ENCODE measurements around the gene LBX1.

LBX1 gene

DNA sequence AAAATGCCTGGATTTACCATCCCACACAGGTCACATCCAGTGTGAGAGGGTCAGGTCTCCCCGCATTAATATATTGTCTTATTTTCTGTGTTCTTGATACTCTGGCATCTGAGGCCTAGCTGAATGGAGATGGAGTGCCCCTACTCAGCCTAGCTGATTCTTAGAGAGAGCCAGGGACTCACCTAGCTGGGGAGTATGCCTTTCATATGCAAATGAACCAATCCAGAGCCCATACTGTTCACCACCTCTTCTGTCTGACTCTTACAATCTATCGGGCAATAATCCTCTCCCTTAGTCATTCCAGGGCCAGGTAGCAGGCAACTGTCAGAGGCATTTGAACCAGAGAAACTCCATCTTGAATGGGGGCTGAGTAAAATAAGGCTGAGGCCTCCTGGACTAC lies 46.3 kb downstream of the LBX1 start:
- Histone ChIP-seq H3K27me3 (ENCODE audit: control insufficient read depth in 1 of 2, insufficient read depth in 2 of 2, low read length in 2 of 2) (no peaks in the 10 kb centered on the region), H3K4me3 (ENCODE audit: low read depth in 1 of 2, low read length in 2 of 2) (no peak overlapping the region), H3K27ac (ENCODE audit: low read depth, low read length) (no peak overlapping the region), H3K9me3 (ENCODE audit: low read length) (no peaks in the 10 kb centered on the region), H3K4me1 (ENCODE audit: insufficient read depth, low read length) (no peaks in the 10 kb centered on the region), H3K36me3 (ENCODE audit: insufficient read depth, low read length) (no peaks in the 10 kb centered on the region), H3K9ac (ENCODE audit: low read length) (no peak overlapping the region)

Measured in muscle layer of colon (tissue), 2 donors.